Mucosa of descending colon (tissue), 3 donors: ENCODE measurements around the gene SULT1E1. TPM values are rescaled to one million over a fixed set of nuclear protein-coding genes. Genes with fewer than 3 reads are reported as not detected.

Source experiments
- ATAC-seq: fragments of 200-7000 bp; cut with Tn5 transposase; one replicate; pipeline ENCODE4 v1.9.1; 2020; ENCODE audit warnings: mild to moderate bottlenecking, moderate library complexity
- DNase-seq, 3 donors: peaks; one replicate each; pipeline ENCODE4 v3.0.0-alpha.2; 2020
- H3K36me3 ChIP-seq: fragments of 200-600 bp; one replicate; pipeline ENCODE4 v1.8.0; 2021; ENCODE audit warnings: low read depth, mild to moderate bottlenecking
- H3K4me1 ChIP-seq: fragments of 200-600 bp; one replicate; pipeline ENCODE4 v1.8.0; 2021; ENCODE audit warnings: low read depth, mild to moderate bottlenecking
- H3K4me3 ChIP-seq: fragments of 200-600 bp; one replicate; pipeline ENCODE4 v1.8.0; 2021; ENCODE audit warnings: mild to moderate bottlenecking
- H3K9me3 ChIP-seq: fragments of 200-600 bp; one replicate; pipeline ENCODE4 v1.8.0; 2021; ENCODE audit warnings: mild to moderate bottlenecking
- CTCF ChIP-seq: fragments of 200-600 bp; IDR thresholded peaks from one replicate; pipeline ENCODE4 v1.8.0; 2022; ENCODE audit warnings: antibody characterized with exemption, mild to moderate bottlenecking
- intact Hi-C, 2 donors: fragments of 100-400 bp; cut with DNase I in 1 of 2; cut with micrococcal nuclease in 1 of 2; formaldehyde crosslinking; loops; one replicate each; pipeline versions ENCODE4 v1.11.0 to v1.11.1; 2022; cut with DNase I, micrococcal nuclease
- total RNA-seq, 3 donors: library from RNA; stranded (reverse); fragmentation: NEBNext Ultra II Directional in 2 of 3; extraction: Animal tissue kit (Norgen Biotek cat#: 25700) in 2 of 3; gene quantifications; one replicate each; pipeline versions ENCODE4 v1.2.1 to v1.2.4, GENCODE V29; 2021 to 2023
- donor health status: DM: no; HTN: no; CAD: no; lungs with moderate emphysema.
- donor health status: DM: no; HTN: no; CAD: no.
- donor health status: DM: no; HTN: yes; CAD: no.

SULT1E1 gene
- total RNA-seq, 3 donors from 2014 or later, result 0.26 TPM; not detected in 2

- intact Hi-C loops, result no loop called here
- ATAC-seq (no peak), DNase-seq (no peak)
- TF ChIP-seq CTCF, result no peak
- Histone ChIP-seq H3K4me3 (no peak overlapping the region), H3K9me3 (no peaks in the 10 kb centered on the region), H3K36me3 (no peaks in the 10 kb centered on the region), H3K4me1 (no peaks in the 10 kb centered on the region)
Observed at GRCh38 chr4:69793732-69794131, 66.2 kb downstream of the SULT1E1 start.

Other genes with a start within 250 kb of the SULT1E1 start
- not detected for gene UGT2A2, start 220.5 kb downstream of the SULT1E1 start, total RNA-seq
- not detected for gene UGT2A1, start 206.9 kb downstream of the SULT1E1 start, total RNA-seq
- 100 to 1,000 TPM; 115 to 306 (median 224) TPM for gene SULT1B1, start 99.5 kb downstream of the SULT1E1 start, total RNA-seq
- not detected for gene CSN1S1, start 70.9 kb upstream of the SULT1E1 start, total RNA-seq
- not detected for gene CSN2, start 105.6 kb upstream of the SULT1E1 start, total RNA-seq
- not detected for gene STATH, start 135.8 kb upstream of the SULT1E1 start, total RNA-seq
- not detected for gene HTN3, start 168.3 kb upstream of the SULT1E1 start, total RNA-seq
- gene HTN1, start 190.3 kb upstream of the SULT1E1 start, total RNA-seq, result not detected